ENCODE data around the gene LONRF2. TPM values are rescaled to one million over a fixed set of nuclear protein-coding genes. Genes with fewer than 3 reads are reported as not detected.
A peak's percentile ranks its signal among the peaks of the same experiment; 100 is the strongest.
"Not testable (repeated sequence)": the region's sequence is repeated elsewhere in the genome, so short reads cannot be mapped to it uniquely, and the experiment has no call there.

The LONRF2 gene
- total RNA-seq = 1 to 10 TPM in 2 of 4 donors, under 1 TPM in 2; 0.35 to 3.1 (median 1.6) TPM

GRCh38 chr2:100321866-100322820, at the start of gene LONRF2:
Gene LONRF2 (minus strand): TSS chr2:100322501. CDS start chr2:100322093, 408 bp downstream.
- DNase-seq = no peak
- Histone ChIP-seq H3K4me1 (peaks cover 0 to 10% (median 5%) of the 10 kb centered on the region in 4 donors), H3K4me3 (peak within 1 kb of the TSS; percentile 27 to 54 (median 50)), H3K9me3 (peaks cover 0 to 11% (median 0%) of the 10 kb centered on the region in 4 donors), H3K27ac (peak within 1 kb of the TSS in 2 of 4 donors; percentile 20 to 71), H3K36me3 (no peaks in the 10 kb centered on the region), H3K27me3 (peaks cover 0 to 12% of the 10 kb centered on the region in 2 donors)
- TF ChIP-seq CTCF (IDR thresholded peaks at IDR 0.05) (no peak), POLR2A (IDR thresholded peaks at IDR 0.05) (no peak)

GRCh38 chr2:100367163-100367562, 44.9 kb upstream of the LONRF2 start:
- no peak for TF ChIP-seq POLR2A (IDR thresholded peaks at IDR 0.05)
- no peak for TF ChIP-seq CTCF (IDR thresholded peaks at IDR 0.05)
- DNase-seq = no peak

GRCh38 chr2:100365434-100365833, 43.1 kb upstream of the LONRF2 start:
- Histone ChIP-seq H3K4me3 (no peak overlapping the region), H3K36me3 (no peaks in the 10 kb centered on the region), H3K27me3 (no peaks in the 10 kb centered on the region), H3K27ac (no peak overlapping the region), H3K9me3 (no peaks in the 10 kb centered on the region), H3K4me1 (no peaks in the 10 kb centered on the region)
- no peak for TF ChIP-seq CTCF (IDR thresholded peaks at IDR 0.05)
- TF ChIP-seq POLR2A (IDR thresholded peaks at IDR 0.05) = no peak
- DNase-seq = no peak

More at GRCh38 chr2:100367163-100367562, 44.9 kb upstream of the LONRF2 start:
- Histone ChIP-seq H3K9me3 (no peaks in the 10 kb centered on the region), H3K4me3 (no peak overlapping the region), H3K27ac (no peak overlapping the region), H3K4me1 (no peaks in the 10 kb centered on the region), H3K36me3 (no peaks in the 10 kb centered on the region), H3K27me3 (no peaks in the 10 kb centered on the region)

GRCh38 chr2:100362269-100362668, 40.0 kb upstream of the LONRF2 start:
- H3K36me3 ChIP-seq, H3K9me3 ChIP-seq, DNase-seq, H3K4me1 ChIP-seq, H3K27ac ChIP-seq, H3K27me3 ChIP-seq, H3K4me3 ChIP-seq: not testable (repeated sequence)

- no peak for DNase-seq
- Histone ChIP-seq H3K36me3 (no peaks in the 10 kb centered on the region), H3K9me3 (no peaks in the 10 kb centered on the region), H3K4me3 (no peak overlapping the region), H3K4me1 (no peaks in the 10 kb centered on the region), H3K27ac (no peak overlapping the region), H3K27me3 (no peaks in the 10 kb centered on the region)
- TF ChIP-seq POLR2A (IDR thresholded peaks at IDR 0.05) (no peak), CTCF (IDR thresholded peaks at IDR 0.05) (no peak)
These were observed 37.3 kb upstream of the LONRF2 start for GRCh38 chr2:100359576-100359975.

GRCh38 chr2:100358554-100358953, 36.3 kb upstream of the LONRF2 start:
- Histone ChIP-seq H3K36me3 (no peaks in the 10 kb centered on the region), H3K4me1 (no peaks in the 10 kb centered on the region), H3K27me3 (no peaks in the 10 kb centered on the region), H3K27ac (no peak overlapping the region), H3K4me3 (no peak overlapping the region), H3K9me3 (no peaks in the 10 kb centered on the region)
- no peak for DNase-seq
- TF ChIP-seq POLR2A (IDR thresholded peaks at IDR 0.05) = no peak
- TF ChIP-seq CTCF (IDR thresholded peaks at IDR 0.05) = no peak
